ENCODE results near the gene NFATC1.

DNA sequence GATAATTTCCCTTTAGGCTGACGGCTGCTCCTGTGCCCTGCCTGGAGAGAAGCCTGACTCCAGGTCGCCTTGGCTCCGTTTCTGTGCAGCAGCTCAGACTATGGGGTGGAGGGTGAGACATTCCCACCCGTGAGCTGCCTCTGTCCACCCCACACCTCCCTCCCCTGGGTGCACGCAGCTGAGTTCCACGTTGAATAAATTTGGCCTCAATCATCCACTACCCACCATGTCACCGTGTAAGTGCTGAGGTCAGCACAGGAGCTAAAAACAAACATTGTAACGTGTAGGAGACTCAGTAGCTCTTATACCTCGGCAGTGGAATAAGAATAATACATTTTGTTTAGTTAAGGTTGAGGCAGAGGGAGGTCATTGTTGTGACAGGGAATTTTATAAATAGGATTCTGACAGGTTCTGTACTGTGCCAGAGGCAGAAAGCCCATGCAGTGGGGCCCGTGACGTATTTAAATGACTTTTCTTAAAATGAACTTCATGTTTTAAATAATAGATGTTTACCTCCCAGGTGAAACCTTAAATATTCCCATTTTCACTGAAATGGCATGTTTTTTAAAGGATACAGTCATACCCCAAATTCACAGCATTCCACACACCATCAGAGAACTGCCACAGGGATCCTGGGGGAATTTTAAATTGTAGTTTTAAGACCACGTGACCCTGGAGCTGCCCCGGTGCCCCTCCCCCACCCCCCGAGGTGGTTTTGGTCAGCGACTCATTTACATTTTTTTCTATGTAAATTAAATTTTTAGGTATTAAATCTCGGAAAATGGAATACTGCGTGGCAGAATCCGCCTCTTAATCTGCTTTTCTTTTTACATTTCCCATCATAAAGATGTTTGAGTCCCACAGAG is 50.2 kb downstream of the NFATC1 start:
- TF ChIP-seq, protein P1, sequence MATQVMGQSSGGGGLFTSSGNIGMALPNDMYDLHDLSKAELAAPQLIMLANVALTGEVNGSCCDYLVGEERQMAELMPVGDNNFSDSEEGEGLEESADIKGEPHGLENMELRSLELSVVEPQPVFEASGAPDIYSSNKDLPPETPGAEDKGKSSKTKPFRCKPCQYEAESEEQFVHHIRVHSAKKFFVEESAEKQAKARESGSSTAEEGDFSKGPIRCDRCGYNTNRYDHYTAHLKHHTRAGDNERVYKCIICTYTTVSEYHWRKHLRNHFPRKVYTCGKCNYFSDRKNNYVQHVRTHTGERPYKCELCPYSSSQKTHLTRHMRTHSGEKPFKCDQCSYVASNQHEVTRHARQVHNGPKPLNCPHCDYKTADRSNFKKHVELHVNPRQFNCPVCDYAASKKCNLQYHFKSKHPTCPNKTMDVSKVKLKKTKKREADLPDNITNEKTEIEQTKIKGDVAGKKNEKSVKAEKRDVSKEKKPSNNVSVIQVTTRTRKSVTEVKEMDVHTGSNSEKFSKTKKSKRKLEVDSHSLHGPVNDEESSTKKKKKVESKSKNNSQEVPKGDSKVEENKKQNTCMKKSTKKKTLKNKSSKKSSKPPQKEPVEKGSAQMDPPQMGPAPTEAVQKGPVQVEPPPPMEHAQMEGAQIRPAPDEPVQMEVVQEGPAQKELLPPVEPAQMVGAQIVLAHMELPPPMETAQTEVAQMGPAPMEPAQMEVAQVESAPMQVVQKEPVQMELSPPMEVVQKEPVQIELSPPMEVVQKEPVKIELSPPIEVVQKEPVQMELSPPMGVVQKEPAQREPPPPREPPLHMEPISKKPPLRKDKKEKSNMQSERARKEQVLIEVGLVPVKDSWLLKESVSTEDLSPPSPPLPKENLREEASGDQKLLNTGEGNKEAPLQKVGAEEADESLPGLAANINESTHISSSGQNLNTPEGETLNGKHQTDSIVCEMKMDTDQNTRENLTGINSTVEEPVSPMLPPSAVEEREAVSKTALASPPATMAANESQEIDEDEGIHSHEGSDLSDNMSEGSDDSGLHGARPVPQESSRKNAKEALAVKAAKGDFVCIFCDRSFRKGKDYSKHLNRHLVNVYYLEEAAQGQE (IDR thresholded peaks at IDR 0.05), result no peak
- no peak for TF ChIP-seq POLR2A (IDR thresholded peaks at IDR 0.05; ENCODE audit: low read length)
- TF ChIP-seq EP300 (IDR thresholded peaks at IDR 0.05), result no peak
- TF ChIP-seq, protein P2, sequence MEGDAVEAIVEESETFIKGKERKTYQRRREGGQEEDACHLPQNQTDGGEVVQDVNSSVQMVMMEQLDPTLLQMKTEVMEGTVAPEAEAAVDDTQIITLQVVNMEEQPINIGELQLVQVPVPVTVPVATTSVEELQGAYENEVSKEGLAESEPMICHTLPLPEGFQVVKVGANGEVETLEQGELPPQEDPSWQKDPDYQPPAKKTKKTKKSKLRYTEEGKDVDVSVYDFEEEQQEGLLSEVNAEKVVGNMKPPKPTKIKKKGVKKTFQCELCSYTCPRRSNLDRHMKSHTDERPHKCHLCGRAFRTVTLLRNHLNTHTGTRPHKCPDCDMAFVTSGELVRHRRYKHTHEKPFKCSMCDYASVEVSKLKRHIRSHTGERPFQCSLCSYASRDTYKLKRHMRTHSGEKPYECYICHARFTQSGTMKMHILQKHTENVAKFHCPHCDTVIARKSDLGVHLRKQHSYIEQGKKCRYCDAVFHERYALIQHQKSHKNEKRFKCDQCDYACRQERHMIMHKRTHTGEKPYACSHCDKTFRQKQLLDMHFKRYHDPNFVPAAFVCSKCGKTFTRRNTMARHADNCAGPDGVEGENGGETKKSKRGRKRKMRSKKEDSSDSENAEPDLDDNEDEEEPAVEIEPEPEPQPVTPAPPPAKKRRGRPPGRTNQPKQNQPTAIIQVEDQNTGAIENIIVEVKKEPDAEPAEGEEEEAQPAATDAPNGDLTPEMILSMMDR (IDR thresholded peaks at IDR 0.05), result no peak
- no peak for TF ChIP-seq MYC (IDR thresholded peaks at IDR 0.05; ENCODE audit: borderline replicate concordance, low read length)
- TF ChIP-seq BHLHE40 (IDR thresholded peaks at IDR 0.05; ENCODE audit: low read depth, low read length), result no peak
- TF ChIP-seq, protein P3, sequence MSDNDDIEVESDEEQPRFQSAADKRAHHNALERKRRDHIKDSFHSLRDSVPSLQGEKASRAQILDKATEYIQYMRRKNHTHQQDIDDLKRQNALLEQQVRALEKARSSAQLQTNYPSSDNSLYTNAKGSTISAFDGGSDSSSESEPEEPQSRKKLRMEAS (IDR thresholded peaks at IDR 0.05), result no peak
- no peak for TF ChIP-seq GATA3 (IDR thresholded peaks at IDR 0.05; ENCODE audit: borderline replicate concordance)
- TF ChIP-seq ESRRA (IDR thresholded peaks at IDR 0.05; ENCODE audit: borderline replicate concordance, low read length), result no peak
- no peak for TF ChIP-seq RCOR1 (IDR thresholded peaks at IDR 0.05; ENCODE audit: low read depth, low read length)
- no peak for TF ChIP-seq MAZ (IDR thresholded peaks at IDR 0.05; ENCODE audit: borderline replicate concordance, low read depth, low read length)
- no peak for TF ChIP-seq KDM5A (IDR thresholded peaks at IDR 0.05)
